IMR-90 (cell line): Measurements from ENCODE around the gene INAVA. TPM values are rescaled to one million over a fixed set of nuclear protein-coding genes. Genes with fewer than 3 reads are reported as not detected.

Experiments
- ATAC-seq: fragments of 200-7000 bp; cut with Tn5 transposase; 2 replicates; pipeline ENCODE4 v1.9.1; 2020; ENCODE audit warnings: low read depth, mild to moderate bottlenecking, moderate library complexity
- BruUV-seq: library from RNA; stranded (reverse); fragments of 400-500 nt; replicated peaks from 2 replicates; lab custom pipeline; 2021; lab: Mats Ljungman, UMichigan
- CTCF ChIA-PET: fragments of 300-600 bp; formaldehyde crosslinking; extraction: SDS; loops from one replicate; lab custom pipeline; 2021; ENCODE audit warnings: antibody characterized with exemption; lab: Yijun Ruan, JAX
- POLR2A ChIA-PET: fragments of 300-600 bp; sonication (Branson Sonifier 250); formaldehyde crosslinking; loops from one replicate; lab custom pipeline; 2022; ENCODE audit warnings: antibody characterized with exemption; ENCODE audit not compliant: unreplicated experiment; lab: Charles Lee
- DNase-seq: peaks from one replicate; pipeline ENCODE4 v3.0.0; 2013
- H2AFZ ChIP-seq: replicated peaks from 2 replicates; pipeline ENCODE3; 2013; ENCODE audit warnings: low read length, mild to moderate bottlenecking; ENCODE audit not compliant: poor library complexity
- H2AK5ac ChIP-seq: 2 replicates; pipeline ENCODE4 v1.6.1; 2013; ENCODE audit warnings: low read depth, low read length, inconsistent platforms
- H2AK9ac ChIP-seq: replicated peaks from 2 replicates; pipeline ENCODE3; 2013; ENCODE audit warnings: mild to moderate bottlenecking, low read depth, low read length, moderate library complexity; ENCODE audit not compliant: poor library complexity
- H2BK120ac ChIP-seq: 2 replicates; pipeline ENCODE4 v1.6.1; 2013; ENCODE audit warnings: low read depth, low read length, inconsistent platforms
- H2BK15ac ChIP-seq: 3 replicates; pipeline ENCODE4 v1.6.1; 2013; ENCODE audit warnings: low read depth, low read length, inconsistent platforms
- H2BK20ac ChIP-seq: 2 replicates; pipeline ENCODE4 v1.6.1; 2013; ENCODE audit warnings: low read depth, mild to moderate bottlenecking, inconsistent platforms, low read length, moderate library complexity
- H2BK5ac ChIP-seq: 2 replicates; pipeline ENCODE4 v1.6.1; 2013; ENCODE audit warnings: mild to moderate bottlenecking, low read depth, low read length, inconsistent platforms; ENCODE audit not compliant: poor library complexity, severe bottlenecking
- H3K14ac ChIP-seq: replicated peaks from 2 replicates; pipeline ENCODE4 v1.6.1; 2013; ENCODE audit warnings: low read depth, low read length, inconsistent platforms
- H3K18ac ChIP-seq: 2 replicates; pipeline ENCODE4 v1.6.1; 2013; ENCODE audit warnings: low read depth, low read length, control low read depth
- H3K23ac ChIP-seq: 2 replicates; pipeline ENCODE4 v1.6.1; 2013; ENCODE audit warnings: low read depth, low read length, inconsistent platforms
- H3K27ac ChIP-seq: 2 replicates; pipeline ENCODE4 v1.5.1; 2013; ENCODE audit warnings: mild to moderate bottlenecking, control low read depth, low read length; ENCODE audit not compliant: insufficient read depth
- H3K27me3 ChIP-seq: 2 replicates; pipeline ENCODE4 v1.6.1; 2013; ENCODE audit warnings: low read length; ENCODE audit not compliant: control insufficient read depth, insufficient read depth
- H3K36me3 ChIP-seq: 2 replicates; pipeline ENCODE4 v1.6.1; 2013; ENCODE audit warnings: low read length, mixed read lengths; ENCODE audit not compliant: control insufficient read depth, insufficient read depth
- H3K4ac ChIP-seq: 2 replicates; pipeline ENCODE4 v1.6.1; 2013; ENCODE audit warnings: low read depth, low read length, inconsistent platforms
- H3K4me1 ChIP-seq: 2 replicates; pipeline ENCODE4 v1.6.1; 2013; ENCODE audit warnings: low read length, mixed read lengths; ENCODE audit not compliant: control insufficient read depth, insufficient read depth
- H3K4me2 ChIP-seq: 2 replicates; pipeline ENCODE4 v1.6.1; 2013; ENCODE audit warnings: low read depth, mild to moderate bottlenecking, control low read depth, low read length, moderate library complexity
- H3K4me3 ChIP-seq: 2 replicates; pipeline ENCODE4 v1.5.1; 2013; ENCODE audit warnings: low read depth, mild to moderate bottlenecking, control low read depth, low read length, moderate library complexity; ENCODE audit not compliant: insufficient read depth
- H3K56ac ChIP-seq: 2 replicates; pipeline ENCODE4 v1.6.1; 2013; ENCODE audit warnings: low read length, inconsistent platforms; ENCODE audit not compliant: insufficient read depth; ENCODE audit errors: extremely low read depth
- H3K79me1 ChIP-seq, 2 experiments: 2 replicates each; pipeline ENCODE4 v1.6.1; 2013; ENCODE audit warnings: low read length in 2 of 2, inconsistent platforms in 1 of 2, low read depth in 1 of 2
- H3K9ac ChIP-seq: 2 replicates; pipeline ENCODE4 v1.6.1; 2013; ENCODE audit warnings: low read depth, low read length, control low read depth
- H3K9me1 ChIP-seq: 2 replicates; pipeline ENCODE4 v1.6.1; 2013; ENCODE audit warnings: low read length, inconsistent platforms; ENCODE audit not compliant: insufficient read depth
- H3K9me3 ChIP-seq: 2 replicates; pipeline ENCODE4 v1.6.1; 2013; ENCODE audit warnings: low read length; ENCODE audit not compliant: control insufficient read depth, insufficient read depth
- H4K20me1 ChIP-seq: 2 replicates; pipeline ENCODE4 v1.6.1; 2013; ENCODE audit warnings: low read length, inconsistent platforms; ENCODE audit not compliant: insufficient read depth
- H4K5ac ChIP-seq: 2 replicates; pipeline ENCODE4 v1.6.1; 2013; ENCODE audit warnings: mild to moderate bottlenecking, low read depth, low read length, control low read depth
- H4K8ac ChIP-seq, 2 experiments: 2 replicates each; pipeline ENCODE4 v1.6.1; 2013; ENCODE audit warnings: low read depth in 2 of 2, low read length in 2 of 2, control low read depth in 1 of 2, inconsistent platforms in 1 of 2
- H4K91ac ChIP-seq: 2 replicates; pipeline ENCODE4 v1.6.1; 2013; ENCODE audit warnings: low read depth, low read length, inconsistent platforms; ENCODE audit not compliant: insufficient read depth
- BHLHE40 ChIP-seq: fragments of 150-350 bp; IDR thresholded peaks from 2 replicates; pipeline ENCODE4 v1.6.1; 2016; ENCODE audit warnings: mild to moderate bottlenecking, low read depth, low read length
- CEBPB ChIP-seq: IDR thresholded peaks from 2 replicates; pipeline ENCODE4 v1.6.1; 2012; ENCODE audit warnings: low read depth, low read length, improper control_type of control experiment
- CHD1 ChIP-seq: IDR thresholded peaks from 2 replicates; pipeline ENCODE4 v1.6.1; 2012; ENCODE audit warnings: low read depth, low read length, improper control_type of control experiment
- FOS ChIP-seq: fragments of 150-350 bp; IDR thresholded peaks from 2 replicates; pipeline ENCODE4 v1.6.1; 2016; ENCODE audit warnings: low read depth, low read length
- MAFK ChIP-seq: IDR thresholded peaks from 2 replicates; pipeline ENCODE4 v1.6.1; 2012; ENCODE audit warnings: low read depth, low read length, improper control_type of control experiment
- MAZ ChIP-seq: IDR thresholded peaks from 2 replicates; pipeline ENCODE4 v1.6.1; 2012; ENCODE audit warnings: low read depth, mild to moderate bottlenecking, low read length, improper control_type of control experiment, moderate library complexity, borderline replicate concordance
- MXI1 ChIP-seq: IDR thresholded peaks from 2 replicates; pipeline ENCODE4 v1.6.1; 2012; ENCODE audit warnings: low read depth, mild to moderate bottlenecking, low read length, moderate library complexity, borderline replicate concordance
- NFE2L2 ChIP-seq: fragments of 150-350 bp; IDR thresholded peaks from 2 replicates; pipeline ENCODE4 v1.6.1; 2016; ENCODE audit warnings: low read depth, mild to moderate bottlenecking, low read length
- POLR2A ChIP-seq: IDR thresholded peaks from 2 replicates; pipeline ENCODE4 v1.6.1; 2012; ENCODE audit warnings: mild to moderate bottlenecking, low read depth, low read length
- RAD21 ChIP-seq: IDR thresholded peaks from 2 replicates; pipeline ENCODE4 v1.6.1; 2012; ENCODE audit warnings: low read length, improper control_type of control experiment
- RCOR1 ChIP-seq: IDR thresholded peaks from 2 replicates; pipeline ENCODE4 v1.6.1; 2012; ENCODE audit warnings: mild to moderate bottlenecking, low read length, improper control_type of control experiment; ENCODE audit not compliant: insufficient replicate concordance
- RFX5 ChIP-seq: IDR thresholded peaks from 2 replicates; pipeline ENCODE4 v1.8.0; 2012; ENCODE audit warnings: low read depth, mild to moderate bottlenecking, low read length, moderate library complexity
- SMC3 ChIP-seq: fragments of 150-350 bp; IDR thresholded peaks from 2 replicates; pipeline ENCODE4 v1.6.1; 2016; ENCODE audit warnings: low read depth, mild to moderate bottlenecking, antibody characterized with exemption, low read length, moderate library complexity
- WGBS, 2 experiments: methylation state at CpG; one replicate each; pipeline versions ENCODE4 v1.1.5 to v1.1.7; 2013; ENCODE audit warnings: missing lambda C conversion rate in 2 of 2; ENCODE audit not compliant: insufficient read length in 1 of 2; ENCODE audit errors: extremely low coverage in 2 of 2; 5-methylcytosine and 5-hydroxymethylcytosine counted together
- dilution Hi-C: fragments of 300-500 bp; cut with HindIII; formaldehyde crosslinking; loops from one replicate; pipeline ENCODE4 v1.14.3; 2018; ENCODE audit warnings: low sequenced_read_pairs; ENCODE audit not compliant: unreplicated experiment
- in situ Hi-C: fragments of 300-500 bp; cut with MboI; formaldehyde crosslinking; loops from 3 replicates; pipeline ENCODE4 v1.14.3; 2019; ENCODE audit warnings: low sequenced_read_pairs, inconsistent platforms, mixed read lengths
- intact Hi-C: fragments of 100-400 bp; cut with micrococcal nuclease; formaldehyde crosslinking; loops from 2 replicates; pipeline ENCODE4 v1.10.0; 2022
- polyA plus RNA-seq, 3 experiments: library from polyadenylated mRNA; depleted of rRNA; stranded (reverse); fragments of >200 nt; gene quantifications; 2 replicates each; pipeline ENCODE4 v1.2.3, GENCODE V29; 2012; ENCODE audit warnings: low replicate concordance in 1 of 3
- total RNA-seq: library from RNA; depleted of rRNA; stranded (reverse); fragments of >200 nt; gene quantifications from 2 replicates; pipeline ENCODE4 v1.2.3, GENCODE V29; 2012
- TF ChIP-seq, protein P1 (sequence below): fragments of 150-350 bp; IDR thresholded peaks from 2 replicates; pipeline ENCODE4 v1.6.1; 2016; ENCODE audit warnings: low read depth, mild to moderate bottlenecking, low read length, moderate library complexity, borderline replicate concordance
- TF ChIP-seq, protein P2 (sequence below): conservative IDR thresholded peaks from 2 replicates; pipeline ENCODE4 v1.5.1; 2012; ENCODE audit warnings: mild to moderate bottlenecking, low read depth, low read length, improper control_type of control experiment
- TF ChIP-seq, protein P3 (sequence below): fragments of 150-350 bp; IDR thresholded peaks from 2 replicates; pipeline ENCODE4 v1.6.1; 2017; ENCODE audit warnings: mild to moderate bottlenecking, antibody characterized with exemption, low read length, low read depth

INAVA gene
- total and polyA plus RNA-seq, 2 of the 4 experiments (the other 2 are of a cell fraction) = under 0.01 to 0.07 TPM

DNA sequence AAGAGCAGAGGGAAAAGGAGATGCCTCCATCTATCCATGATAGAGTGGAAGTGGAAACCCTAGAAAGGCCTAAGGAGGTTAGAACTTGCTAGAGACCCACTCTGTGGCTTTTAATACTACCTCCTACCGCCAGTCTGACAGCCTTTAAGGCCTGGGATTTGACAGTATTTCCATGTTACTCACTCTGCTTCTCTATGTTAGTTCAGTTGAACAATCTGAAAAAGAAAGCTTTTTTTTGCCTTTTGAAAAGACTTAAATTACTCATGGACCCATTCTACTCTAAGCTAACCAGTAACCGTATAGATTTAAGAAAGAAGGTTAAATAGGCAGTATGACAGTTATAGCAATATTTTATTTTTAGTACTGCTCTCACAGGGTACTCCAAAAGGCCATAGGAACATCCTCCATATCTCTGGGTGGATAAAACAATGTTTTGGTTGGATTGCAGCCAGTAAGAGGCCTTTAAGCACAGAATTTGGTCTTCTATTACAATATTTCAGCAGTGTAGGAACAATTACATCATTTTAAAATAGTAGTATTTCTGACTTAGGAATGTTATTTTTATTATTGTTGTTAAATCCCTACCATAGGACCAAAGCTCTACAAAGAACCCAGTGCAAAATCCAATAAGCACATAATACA lies 37.9 kb upstream of the INAVA start:
- Histone ChIP-seq H3K4me2 (no peak overlapping the region), H3K27me3 (no peaks in the 10 kb centered on the region), H3K4me1 (no peaks in the 10 kb centered on the region), H3K4me3 (no peak overlapping the region), H4K20me1 (no peaks in the 10 kb centered on the region), H4K8ac (no peak overlapping the region), H3K79me1 (peaks cover 0 to 3% of the 10 kb centered on the region in 2 experiments; a peak in 1 of 4 replicates), H2BK15ac (no peak overlapping the region), H3K27ac (no peak overlapping the region), H4K5ac (no peak overlapping the region), H4K91ac (no peak overlapping the region), H3K23ac (no peak overlapping the region), H3K36me3 (peaks cover 24% of the 10 kb centered on the region), H3K9me3 (no peaks in the 10 kb centered on the region), H3K56ac (no peak overlapping the region), H2BK5ac (no peak overlapping the region), H2BK20ac (no peak overlapping the region), H3K14ac (no peak overlapping the region), H2AK9ac (no peak overlapping the region), H3K4ac (no peak overlapping the region), H3K9ac (no peak overlapping the region), H3K9me1 (no peaks in the 10 kb centered on the region), H2BK120ac (no peak overlapping the region), H2AK5ac (no peak overlapping the region), H2AFZ (no peak overlapping the region), H3K18ac (no peak overlapping the region)
- ATAC-seq = peak; percentile 21
- BruUV-seq = no TSS peak
- WGBS, 2 experiments = no CpG with 5 or more reads among the region's 2 CpGs
- dilution Hi-C loops (no loop called here), in situ Hi-C loops (no loop called here), intact Hi-C loops (no loop called here)
- ChIA-PET POLR2A (no interaction called here), CTCF (no interaction called here)
- TF ChIP-seq POLR2A (no peak), RAD21 (no peak), RCOR1 (no peak), SMC3 (no peak), MAZ (no peak), RFX5 (no peak), MXI1 (no peak), BHLHE40 (no peak), NFE2L2 (no peak), CEBPB (no peak), MAFK (no peak), FOS (no peak), CHD1 (no peak)
- TF ChIP-seq, protein P1, sequence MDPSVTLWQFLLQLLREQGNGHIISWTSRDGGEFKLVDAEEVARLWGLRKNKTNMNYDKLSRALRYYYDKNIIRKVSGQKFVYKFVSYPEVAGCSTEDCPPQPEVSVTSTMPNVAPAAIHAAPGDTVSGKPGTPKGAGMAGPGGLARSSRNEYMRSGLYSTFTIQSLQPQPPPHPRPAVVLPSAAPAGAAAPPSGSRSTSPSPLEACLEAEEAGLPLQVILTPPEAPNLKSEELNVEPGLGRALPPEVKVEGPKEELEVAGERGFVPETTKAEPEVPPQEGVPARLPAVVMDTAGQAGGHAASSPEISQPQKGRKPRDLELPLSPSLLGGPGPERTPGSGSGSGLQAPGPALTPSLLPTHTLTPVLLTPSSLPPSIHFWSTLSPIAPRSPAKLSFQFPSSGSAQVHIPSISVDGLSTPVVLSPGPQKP = no peak
- TF ChIP-seq, protein P2, sequence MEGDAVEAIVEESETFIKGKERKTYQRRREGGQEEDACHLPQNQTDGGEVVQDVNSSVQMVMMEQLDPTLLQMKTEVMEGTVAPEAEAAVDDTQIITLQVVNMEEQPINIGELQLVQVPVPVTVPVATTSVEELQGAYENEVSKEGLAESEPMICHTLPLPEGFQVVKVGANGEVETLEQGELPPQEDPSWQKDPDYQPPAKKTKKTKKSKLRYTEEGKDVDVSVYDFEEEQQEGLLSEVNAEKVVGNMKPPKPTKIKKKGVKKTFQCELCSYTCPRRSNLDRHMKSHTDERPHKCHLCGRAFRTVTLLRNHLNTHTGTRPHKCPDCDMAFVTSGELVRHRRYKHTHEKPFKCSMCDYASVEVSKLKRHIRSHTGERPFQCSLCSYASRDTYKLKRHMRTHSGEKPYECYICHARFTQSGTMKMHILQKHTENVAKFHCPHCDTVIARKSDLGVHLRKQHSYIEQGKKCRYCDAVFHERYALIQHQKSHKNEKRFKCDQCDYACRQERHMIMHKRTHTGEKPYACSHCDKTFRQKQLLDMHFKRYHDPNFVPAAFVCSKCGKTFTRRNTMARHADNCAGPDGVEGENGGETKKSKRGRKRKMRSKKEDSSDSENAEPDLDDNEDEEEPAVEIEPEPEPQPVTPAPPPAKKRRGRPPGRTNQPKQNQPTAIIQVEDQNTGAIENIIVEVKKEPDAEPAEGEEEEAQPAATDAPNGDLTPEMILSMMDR = no peak
- TF ChIP-seq, protein P3, sequence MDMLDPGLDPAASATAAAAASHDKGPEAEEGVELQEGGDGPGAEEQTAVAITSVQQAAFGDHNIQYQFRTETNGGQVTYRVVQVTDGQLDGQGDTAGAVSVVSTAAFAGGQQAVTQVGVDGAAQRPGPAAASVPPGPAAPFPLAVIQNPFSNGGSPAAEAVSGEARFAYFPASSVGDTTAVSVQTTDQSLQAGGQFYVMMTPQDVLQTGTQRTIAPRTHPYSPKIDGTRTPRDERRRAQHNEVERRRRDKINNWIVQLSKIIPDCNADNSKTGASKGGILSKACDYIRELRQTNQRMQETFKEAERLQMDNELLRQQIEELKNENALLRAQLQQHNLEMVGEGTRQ = no peak
- peak; percentile 66 for DNase-seq
